Globus pallidus (tissue), 1 donor: ENCODE results near the gene CSPG4.

Experiments
- DNase-seq: peaks from one replicate; pipeline ENCODE4 v3.0.0-alpha.2; 2015; ENCODE audit warnings: low spot score

Gene CSPG4

DNA sequence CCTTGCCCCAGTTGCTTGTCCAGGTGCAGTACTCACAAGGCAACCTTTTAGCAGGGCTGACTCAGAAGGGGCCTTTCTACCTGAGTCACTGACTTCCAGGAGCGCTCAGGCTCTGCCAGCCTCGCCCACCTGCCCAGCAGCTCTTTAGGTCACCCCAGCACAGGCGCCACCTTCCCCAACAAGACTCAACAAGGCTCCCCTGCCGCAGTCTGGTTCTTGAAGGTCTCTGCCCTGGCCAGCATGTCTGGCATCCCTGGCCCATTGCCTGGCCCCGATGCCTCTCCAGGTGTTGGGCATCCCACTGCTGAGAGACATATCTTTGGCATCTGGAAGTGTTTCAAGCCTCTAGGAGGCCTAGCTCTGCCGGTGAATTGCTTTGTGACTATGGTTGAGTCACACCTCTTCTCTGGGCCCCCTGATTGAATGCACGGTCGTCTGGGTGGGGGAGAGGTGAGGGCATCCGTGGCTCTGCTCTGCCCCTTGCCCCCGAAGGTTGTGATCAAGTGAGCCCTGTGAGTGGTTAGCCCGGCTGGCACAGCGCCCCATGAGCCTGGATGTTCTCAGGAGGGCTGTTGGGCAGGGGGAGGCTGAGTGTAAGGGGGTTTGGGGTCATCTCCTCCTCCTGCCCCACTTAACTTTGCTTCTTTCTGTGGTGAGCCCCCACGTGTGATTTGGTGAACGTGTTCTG lies 43.3 kb downstream of the CSPG4 start:
- DNase-seq, result no peak

DNA sequence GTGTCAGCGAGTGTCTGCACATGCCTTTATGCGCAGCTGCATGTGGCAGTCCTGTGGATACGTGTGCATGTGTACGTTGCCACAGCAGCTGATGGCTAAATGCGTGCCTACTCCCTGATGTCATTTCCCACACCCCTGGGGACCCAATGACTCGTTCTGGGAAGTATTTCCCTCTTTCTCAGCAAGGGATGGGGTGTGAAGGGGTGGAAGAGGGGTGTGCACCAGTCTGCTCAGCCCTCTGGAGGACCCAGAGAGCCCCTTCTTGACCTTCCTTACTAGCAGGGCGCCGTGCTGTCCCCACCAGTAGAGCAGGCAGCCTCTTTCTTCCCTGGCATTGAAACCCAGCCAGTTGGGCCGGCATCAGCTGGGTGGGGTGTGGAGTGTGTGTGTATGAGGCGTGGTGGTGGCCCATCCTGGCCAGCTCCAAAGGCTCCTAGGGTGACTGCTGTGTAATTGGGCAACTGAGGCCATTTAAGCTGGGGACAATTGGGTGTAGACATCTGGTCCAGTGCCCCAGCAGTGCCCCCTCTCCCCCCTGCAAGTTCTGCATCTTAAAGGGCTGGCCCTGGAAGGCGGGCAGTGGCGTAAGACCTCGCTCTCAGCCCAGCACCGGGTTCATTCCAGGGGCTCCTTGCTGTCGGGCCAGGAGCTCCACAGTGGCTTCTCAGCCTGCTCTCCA lies 45.7 kb downstream of the CSPG4 start:
- DNase-seq, result no peak

DNA sequence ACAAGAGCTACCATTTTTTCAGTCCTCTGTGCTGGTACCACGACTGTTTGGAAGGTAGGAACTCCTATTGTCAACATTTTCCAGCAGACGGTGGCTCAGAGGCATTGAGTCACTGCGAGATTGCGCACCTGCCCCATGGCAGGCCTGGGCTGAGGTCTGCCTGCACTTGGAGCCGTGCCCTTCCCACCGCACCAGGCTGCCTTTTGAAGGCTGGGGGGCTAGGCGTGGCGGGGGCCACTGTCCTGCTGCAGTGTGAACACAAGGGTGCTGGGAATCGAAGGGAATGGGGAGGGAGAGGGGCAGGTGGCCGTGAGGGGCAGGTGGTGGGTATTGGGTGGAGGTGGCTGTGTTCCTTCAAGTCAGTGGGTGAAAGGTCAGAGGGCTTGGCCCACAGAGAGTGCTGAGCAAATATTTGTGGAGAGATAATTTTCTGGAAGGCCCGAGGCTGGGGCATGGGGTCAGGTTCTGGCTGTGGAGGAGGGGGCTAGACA lies 48.7 kb downstream of the CSPG4 start:
- no peak for DNase-seq

DNA sequence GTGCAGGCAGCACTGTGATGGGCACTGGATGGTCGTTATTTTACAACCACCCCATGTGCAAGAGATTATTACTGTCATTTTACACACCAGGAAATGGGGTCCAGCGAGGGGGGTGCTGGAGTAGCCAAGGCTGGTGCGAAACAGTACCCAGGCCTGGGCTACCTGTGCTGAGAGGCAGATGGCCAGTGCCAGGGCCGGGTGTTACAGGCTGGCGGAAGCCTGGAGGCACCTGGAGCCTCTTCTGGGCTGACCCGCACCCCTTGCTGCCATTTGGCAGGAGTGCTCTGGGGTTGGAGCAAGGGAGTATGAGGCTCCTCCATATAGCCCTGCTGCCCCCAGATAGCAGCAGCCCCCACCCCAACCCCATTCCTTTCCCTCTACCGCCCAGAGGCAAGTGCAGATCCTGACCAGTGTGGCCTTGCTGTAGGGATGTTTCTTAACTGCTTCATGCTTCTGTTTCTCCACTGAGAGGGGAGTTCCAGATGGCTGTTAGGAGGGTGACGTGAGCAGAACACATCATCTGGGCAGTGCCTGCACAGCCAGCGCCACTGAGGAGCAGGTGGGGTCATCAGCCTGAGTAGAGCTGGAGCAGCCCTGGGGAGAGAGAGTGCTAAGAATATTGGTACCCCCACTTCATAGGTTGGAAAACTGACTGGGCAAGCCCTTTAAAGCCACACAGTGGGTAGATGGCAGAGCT lies 49.7 kb downstream of the CSPG4 start:
- no peak for DNase-seq

DNA sequence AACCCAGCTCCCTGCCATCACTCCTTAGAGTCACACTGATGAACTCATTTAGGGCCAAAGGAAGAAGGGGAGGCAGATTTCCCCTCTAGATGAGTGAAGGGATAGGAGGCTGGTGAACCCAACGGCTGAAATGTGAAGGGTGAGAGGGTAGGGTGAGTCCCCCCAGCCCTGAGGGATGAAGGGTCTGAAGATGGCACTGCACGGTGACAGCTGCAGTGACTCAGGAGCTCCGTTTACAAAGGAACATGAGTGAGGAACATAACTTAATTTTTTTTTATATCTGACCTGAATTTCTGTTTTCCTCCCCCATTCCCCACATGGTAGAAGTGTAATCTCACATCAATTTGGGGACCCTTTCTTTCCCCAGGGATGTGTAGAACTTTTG lies 50.9 kb downstream of the CSPG4 start:
- no peak for DNase-seq

DNA sequence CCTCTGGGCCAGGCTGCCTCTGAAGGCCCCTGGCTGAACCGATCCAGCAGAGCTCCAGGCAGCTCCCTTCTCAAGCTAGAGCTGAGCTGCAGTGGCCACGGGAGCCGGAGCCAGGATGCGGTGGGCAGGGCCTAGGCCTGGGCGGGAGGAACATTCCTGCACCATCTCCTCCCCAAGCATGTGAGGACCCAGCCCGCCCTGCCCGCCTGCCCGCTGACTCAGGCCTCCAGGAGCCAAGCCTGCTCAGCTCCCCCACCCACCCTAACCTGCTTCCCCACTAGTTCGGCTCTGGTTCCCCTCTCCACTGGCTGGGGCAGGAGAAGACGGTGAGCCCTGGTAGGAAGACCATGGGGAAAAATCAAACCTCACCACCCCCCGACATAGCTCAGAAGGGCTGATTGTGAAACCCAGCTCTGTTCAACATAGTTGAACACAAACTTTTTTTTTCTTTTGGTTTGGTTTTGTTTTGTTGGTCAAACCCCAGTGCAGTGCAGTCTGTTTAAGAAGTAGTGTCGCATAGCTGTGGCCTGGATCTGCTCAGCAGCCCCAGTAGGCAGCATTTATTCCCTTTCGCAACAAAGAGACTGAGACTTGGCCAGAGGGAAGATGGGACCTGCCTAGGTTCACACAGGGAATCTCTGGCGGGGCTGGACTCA lies 51.4 kb downstream of the CSPG4 start:
- no peak for DNase-seq

DNA sequence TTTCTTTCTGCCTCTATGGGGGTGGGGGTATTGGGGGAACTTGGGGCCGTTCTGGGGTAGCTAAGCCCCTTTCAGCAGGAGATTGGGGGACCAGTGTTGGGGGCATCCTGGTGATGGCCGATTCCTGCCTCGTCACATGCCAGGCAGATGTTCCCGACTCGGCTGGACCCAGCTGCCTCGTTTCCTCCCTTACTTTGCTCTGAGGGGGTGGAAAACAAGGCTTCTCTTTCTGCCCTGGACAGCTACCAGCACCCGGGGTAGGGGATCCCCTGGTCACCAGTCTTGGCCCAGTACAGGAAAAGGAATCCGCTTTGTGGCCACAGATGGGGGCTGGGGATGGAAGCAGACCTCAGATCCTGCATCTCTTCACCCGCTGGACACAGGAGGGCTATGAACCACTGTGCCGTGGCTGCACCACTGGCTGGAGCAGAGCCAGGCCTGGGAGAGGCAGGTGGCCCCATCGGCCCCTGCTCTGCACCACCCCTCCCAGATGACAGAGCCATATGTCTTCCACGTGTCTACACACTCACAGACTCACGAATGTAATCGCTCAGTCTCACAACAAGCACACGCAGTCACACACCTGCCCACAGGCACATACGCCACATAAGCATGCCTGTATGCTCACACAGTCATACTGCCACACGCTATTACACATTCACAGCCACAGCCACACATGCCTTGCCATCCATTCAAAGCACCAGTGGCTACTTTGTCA lies 52.6 kb downstream of the CSPG4 start:
- DNase-seq, result no peak

DNA sequence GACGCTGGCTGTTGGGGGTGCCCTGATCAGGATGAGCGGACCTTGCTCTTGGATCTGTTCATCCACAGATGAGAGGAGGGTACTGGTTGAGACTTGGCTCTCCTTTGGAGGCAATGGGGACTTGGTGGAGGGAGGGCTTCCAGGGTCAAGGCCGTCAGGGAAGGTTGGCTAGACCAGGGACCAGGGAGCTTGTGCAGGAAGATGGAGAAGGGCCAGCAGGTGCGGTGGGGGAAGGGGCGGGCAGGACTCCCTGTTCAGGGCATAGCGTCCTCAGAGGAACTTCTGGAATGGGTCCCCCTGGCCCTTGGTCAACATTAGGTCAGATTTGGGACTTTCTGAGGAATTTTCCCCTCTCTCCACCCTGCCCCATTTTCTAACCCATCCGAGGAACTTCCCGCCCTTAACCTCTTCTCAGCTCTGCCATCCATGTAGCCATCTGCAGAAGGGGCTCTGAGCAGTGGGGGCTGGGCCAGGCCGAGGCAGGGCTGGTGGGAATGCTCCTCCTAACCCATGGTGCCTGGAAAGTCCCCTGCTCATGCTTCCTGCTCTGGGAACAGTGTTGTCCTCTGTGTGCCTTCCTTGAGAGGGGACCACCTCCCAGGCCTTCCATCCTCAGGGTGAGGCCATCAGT lies 53.4 kb downstream of the CSPG4 start:
- no peak for DNase-seq

DNA sequence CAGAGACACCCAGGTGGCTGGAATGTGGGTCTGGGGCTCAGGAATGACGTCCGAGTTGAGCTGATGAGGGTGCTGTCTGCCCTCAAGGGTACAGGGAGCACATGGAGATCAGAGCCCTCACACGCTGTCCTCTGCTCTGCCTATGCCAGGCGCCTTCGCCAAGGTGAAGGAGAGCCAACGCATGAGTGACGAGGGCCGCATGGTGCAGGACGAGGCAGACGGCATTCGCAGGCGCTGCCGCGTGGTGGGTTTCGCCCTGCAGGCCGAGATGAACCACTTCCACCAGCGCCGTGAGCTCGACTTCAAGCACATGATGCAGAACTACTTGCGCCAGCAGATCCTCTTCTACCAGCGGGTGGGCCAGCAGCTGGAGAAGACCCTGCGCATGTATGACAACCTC lies 55.8 kb downstream of the CSPG4 start:
- DNase-seq, result no peak

DNA sequence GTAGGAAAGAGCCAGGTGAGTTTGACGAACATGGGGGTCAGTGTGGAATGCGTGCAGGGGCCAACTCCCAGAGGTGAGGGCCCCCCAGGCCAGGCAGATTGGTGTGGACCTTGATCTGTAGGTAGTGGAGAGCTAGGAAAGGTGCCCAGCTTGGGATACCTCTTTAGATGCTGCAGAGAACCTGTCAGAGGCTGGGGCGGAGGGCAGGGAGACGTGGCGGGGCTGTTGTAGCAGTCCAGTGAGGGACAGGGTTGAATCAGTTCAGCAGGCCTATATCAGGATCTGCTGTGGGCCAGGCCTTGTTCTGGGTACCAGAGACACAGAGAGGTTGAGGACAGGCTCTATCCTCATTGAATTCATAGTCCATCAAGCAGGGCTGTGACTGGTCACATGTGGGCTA lies 56.3 kb downstream of the CSPG4 start:
- DNase-seq, result no peak

DNA sequence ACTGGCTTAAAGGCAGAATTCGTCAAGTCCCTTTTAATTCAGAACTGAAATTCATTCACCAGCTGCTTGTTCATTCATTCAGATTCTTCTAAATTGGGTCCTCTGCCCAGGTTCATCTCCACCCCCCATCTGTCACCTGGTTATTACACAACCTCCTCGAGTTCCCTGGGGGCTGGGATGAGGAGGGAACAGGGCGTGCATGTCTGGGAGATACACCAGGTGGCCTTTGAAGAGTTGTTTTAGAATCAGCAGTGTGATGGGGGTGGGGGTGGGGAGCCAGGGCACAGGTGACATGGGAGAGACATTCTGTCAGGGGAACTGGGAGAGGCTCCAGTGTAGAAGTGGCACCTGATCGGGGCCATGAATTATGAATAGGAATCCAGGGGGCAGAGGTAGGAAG lies 56.7 kb downstream of the CSPG4 start:
- DNase-seq, result no peak

DNA sequence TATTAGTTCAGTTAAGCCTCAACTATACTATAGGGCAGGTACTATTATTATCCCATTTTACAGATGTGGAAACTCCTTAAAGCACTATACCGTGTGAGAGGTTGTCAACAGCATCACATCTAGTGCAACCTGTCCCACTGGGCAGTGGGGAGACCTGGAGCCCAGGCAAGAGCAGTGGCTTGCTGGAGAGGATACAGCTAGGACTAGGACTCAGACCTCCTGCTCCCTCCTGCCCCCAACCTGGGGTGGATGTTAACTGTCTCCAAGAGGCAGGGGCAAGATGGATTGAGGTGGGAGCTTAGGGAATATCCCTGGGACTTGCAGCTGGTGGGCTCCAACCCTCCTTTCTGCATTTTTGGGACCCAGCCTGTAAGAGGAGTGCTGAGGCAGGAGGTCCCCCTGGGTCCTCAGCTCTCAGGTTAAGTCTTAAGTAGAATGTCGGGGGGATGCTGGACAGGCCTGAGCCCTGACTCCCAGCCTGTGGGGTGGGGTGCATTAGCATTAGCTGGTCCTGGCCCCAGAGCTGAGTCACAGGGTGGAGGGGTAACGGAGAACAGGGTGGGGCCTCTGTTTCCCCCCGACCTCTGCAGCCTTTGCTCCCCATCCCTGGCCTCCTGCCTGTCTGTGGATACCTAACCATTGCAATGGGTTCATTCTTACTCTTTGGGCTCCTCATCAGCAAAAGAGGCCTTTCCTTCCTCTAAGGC lies 58.3 kb downstream of the CSPG4 start:
- no peak for DNase-seq

DNA sequence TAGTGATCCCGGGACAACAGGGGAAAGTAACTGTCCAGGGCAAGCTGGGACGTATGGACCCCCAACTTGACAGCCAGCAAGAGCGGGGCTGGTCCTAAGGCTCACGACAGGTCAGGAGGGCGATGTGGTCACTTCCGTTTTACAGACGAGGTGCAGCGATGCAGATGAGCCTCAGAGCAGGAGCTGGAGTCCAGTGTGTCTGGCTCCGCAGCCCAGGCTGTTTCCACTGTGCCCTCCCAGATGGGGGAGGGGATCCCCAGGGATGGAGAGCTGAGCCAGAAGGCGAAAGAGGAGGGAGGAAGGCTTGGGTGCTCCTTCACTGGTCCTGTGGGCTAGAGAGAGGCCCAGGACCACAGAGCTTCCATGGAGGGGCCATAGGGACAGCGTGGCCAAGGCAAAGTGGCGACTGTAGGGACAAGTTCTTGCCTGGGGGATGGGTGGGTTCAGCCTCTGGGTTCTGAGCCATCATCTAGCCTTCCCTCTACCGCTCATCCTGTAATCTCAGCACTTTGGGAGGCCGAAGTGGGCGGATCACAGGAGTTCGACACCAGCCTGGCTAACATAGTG lies 59.2 kb downstream of the CSPG4 start:
- DNase-seq, result no peak

DNA sequence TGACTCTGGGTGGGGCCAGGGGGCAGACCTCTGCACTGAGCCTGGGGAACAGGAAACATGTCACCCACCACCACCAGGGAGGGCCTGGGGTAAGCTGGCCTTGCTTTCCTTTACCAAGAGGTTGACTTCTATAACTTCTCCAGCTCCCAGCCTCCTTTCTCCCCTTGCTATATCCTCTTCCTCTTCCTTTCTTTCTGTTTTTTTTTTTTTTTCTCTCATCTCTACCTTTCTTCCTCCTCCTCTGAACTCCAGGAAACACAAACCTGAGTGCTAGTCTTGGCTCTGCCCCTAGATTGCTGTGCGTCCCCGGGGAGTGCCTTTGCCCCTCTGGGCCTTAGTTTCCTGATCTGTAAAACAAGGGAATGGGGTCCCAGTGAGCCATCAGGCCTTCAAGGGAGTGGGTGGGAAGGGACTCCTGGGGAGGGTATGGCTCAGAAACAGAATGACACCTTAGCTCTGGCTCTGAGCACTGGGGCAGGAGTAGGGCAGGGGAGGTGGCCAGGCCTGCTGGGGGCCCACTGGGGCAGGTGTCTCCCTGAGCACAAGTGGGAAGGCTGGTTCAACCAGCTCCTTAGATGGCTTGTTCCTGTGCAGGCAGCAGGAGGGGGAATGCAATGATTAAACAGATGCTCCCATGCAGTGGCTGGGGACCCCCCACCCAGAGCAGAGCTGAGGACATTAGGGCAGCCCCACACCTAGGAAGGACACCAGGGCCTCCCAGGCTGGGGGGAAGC lies 60.7 kb downstream of the CSPG4 start:
- no peak for DNase-seq

DNA sequence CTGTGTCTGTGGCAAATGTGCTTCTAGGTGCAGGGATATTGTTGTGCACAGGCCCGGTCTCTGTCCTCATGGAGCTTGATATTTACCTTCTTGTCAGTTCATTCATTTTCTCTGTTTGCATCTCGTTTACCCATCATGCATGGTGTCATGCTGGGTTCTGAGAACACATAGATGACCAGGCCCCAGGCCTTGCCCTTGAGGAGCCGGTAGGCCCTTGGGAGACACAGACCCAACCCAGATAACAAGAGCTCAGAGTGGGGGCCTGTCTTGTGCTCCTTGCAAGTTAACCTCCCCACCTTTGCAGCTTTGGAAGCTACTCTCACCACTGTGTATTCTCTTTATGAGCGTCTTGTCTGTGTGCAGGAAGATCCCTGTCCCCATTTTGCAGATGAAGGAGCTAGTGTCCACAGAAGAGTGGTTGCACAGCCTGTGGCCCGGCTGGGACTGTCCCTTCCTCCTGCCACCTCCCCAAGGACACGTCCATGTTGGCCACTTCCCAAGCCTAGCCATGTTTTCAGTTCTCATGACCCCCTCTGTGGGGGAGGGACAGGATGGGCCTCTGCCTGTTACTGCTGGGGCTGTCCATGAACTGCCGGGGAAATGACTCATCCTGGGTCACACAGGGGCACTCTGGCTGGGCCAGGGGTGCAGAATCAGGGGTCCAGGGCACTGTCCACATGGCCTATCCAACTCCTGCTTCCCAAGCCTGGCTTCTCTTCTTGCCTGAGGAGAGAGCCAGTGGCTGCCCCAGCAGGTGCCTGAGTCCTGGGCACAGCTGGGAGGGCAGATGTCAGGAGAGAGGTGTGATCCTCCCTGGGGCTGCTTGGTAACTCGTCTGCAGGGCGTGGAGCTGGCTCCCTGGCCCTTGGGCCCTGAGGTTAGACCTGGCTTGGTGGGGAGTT lies 61.5 kb downstream of the CSPG4 start:
- DNase-seq, result no peak

DNA sequence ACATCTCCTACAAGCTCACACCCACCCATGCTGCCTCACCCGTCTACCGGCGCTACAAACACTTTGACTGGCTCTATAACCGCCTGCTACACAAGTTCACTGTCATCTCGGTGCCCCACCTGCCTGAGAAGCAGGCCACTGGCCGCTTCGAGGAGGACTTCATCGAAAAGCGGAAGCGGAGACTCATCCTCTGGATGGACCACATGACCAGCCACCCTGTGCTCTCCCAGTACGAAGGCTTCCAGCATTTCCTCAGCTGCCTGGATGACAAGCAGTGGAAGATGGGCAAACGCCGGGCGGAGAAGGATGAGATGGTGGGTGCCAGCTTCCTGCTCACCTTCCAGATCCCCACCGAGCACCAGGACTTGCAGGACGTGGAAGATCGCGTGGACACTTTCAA lies 62.8 kb downstream of the CSPG4 start:
- DNase-seq, result no peak

DNA sequence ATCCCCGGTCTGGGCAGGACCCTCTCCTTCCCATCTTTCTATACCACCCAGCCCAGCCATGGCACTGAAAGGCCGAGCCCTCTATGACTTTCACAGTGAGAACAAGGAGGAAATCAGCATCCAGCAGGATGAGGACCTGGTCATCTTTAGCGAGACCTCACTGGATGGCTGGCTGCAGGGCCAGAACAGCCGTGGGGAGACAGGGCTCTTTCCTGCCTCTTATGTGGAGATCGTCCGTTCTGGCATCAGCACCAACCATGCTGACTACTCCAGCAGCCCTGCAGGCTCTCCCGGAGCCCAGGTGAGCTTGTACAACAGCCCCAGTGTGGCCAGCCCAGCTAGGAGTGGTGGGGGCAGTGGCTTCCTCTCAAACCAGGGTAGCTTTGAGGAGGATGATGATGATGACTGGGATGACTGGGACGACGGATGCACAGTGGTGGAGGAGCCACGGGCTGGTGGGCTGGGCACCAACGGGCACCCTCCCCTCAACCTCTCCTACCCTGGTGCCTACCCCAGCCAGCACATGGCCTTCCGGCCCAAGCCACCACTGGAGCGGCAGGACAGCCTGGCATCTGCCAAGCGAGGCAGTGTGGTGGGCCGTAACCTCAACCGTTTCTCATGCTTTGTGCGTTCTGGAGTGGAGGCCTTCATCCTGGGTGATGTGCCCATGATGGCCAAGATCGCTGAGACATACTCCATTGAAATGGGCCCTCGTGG lies 63.4 kb downstream of the CSPG4 start:
- DNase-seq, result no peak
